GM04504 (cell line): ENCODE measurements around the gene RTN4IP1.

Experiments used
- DNase-seq: peaks from one replicate; pipeline ENCODE4 v3.0.0-alpha.2; 2012; ENCODE audit warnings: low read depth

RTN4IP1 gene

GRCh38 chr6:106546691-106547414, 82.4 kb downstream of the RTN4IP1 start:
- no peak for DNase-seq

- no peak for DNase-seq
Measured at GRCh38 chr6:106546261-106546690, 83.0 kb downstream of the RTN4IP1 start.

GRCh38 chr6:106540907-106541306, 88.4 kb downstream of the RTN4IP1 start:
- DNase-seq: no peak

GRCh38 chr6:106540432-106540831, 88.9 kb downstream of the RTN4IP1 start:
- no peak for DNase-seq

GRCh38 chr6:106539936-106540335, 89.4 kb downstream of the RTN4IP1 start:
- DNase-seq: no peak

- no peak for DNase-seq
Measured at GRCh38 chr6:106538145-106538544, 91.2 kb downstream of the RTN4IP1 start.

- no peak for DNase-seq
Measured at GRCh38 chr6:106537662-106538061, 91.6 kb downstream of the RTN4IP1 start.

GRCh38 chr6:106536851-106537250, 92.4 kb downstream of the RTN4IP1 start:
- DNase-seq: no peak

- DNase-seq: no peak
Measured at GRCh38 chr6:106536357-106536756, 92.9 kb downstream of the RTN4IP1 start.

- no peak for DNase-seq
Measured at GRCh38 chr6:106535012-106535411, 94.3 kb downstream of the RTN4IP1 start.

GRCh38 chr6:106534564-106534982, 94.7 kb downstream of the RTN4IP1 start:
- no peak for DNase-seq

- DNase-seq: no peak
Measured at GRCh38 chr6:106534004-106534403, 95.3 kb downstream of the RTN4IP1 start.

- DNase-seq: no peak
Measured at GRCh38 chr6:106533054-106533453, 96.2 kb downstream of the RTN4IP1 start.

GRCh38 chr6:106530502-106530901, 98.8 kb downstream of the RTN4IP1 start:
- DNase-seq: no peak

- no peak for DNase-seq
Measured at GRCh38 chr6:106530026-106530425, 99.3 kb downstream of the RTN4IP1 start.

GRCh38 chr6:106529438-106529837, 99.9 kb downstream of the RTN4IP1 start:
- DNase-seq: no peak

- DNase-seq: no peak
Measured at GRCh38 chr6:106528521-106528920, 100.8 kb downstream of the RTN4IP1 start.

- DNase-seq: peak; percentile 89
Measured at GRCh38 chr6:106527979-106528378, 101.3 kb downstream of the RTN4IP1 start.

- DNase-seq: no peak
Measured at GRCh38 chr6:106527117-106527516, 102.2 kb downstream of the RTN4IP1 start.

- no peak for DNase-seq
Measured at GRCh38 chr6:106525882-106526275, 103.4 kb downstream of the RTN4IP1 start.

- no peak for DNase-seq
Measured at GRCh38 chr6:106525107-106525881, 104.0 kb downstream of the RTN4IP1 start.

- no peak for DNase-seq
Measured at GRCh38 chr6:106522562-106523250, 106.6 kb downstream of the RTN4IP1 start.
